Activated CD4-positive, alpha-beta T cell treated with anti-CD3 and anti-CD28 coated beads for 36 hours (primary cell): Measurements from ENCODE around the gene INO80D. TPM values are rescaled to one million over a fixed set of nuclear protein-coding genes. Genes with fewer than 3 reads are reported as not detected.
"Not testable (repeated sequence)": the region's sequence is repeated elsewhere in the genome, so short reads cannot be mapped to it uniquely, and the experiment has no call there.

ENCODE experiments used
- ATAC-seq: fragments of 200-7000 bp; cut with Tn5 transposase; one replicate; pipeline ENCODE4 v1.10.0; 2021; ENCODE audit warnings: mild to moderate bottlenecking, moderate library complexity
- CTCF ChIA-PET: fragments of 350-600 bp; sonication (Branson Sonifier 250); formaldehyde crosslinking; loops from one replicate; lab custom pipeline; 2021; ENCODE audit warnings: antibody characterized with exemption; lab: Charles Lee
- POLR2A ChIA-PET: fragments of 350-600 bp; sonication (Branson Sonifier 250); formaldehyde crosslinking; loops from one replicate; lab custom pipeline; 2021; ENCODE audit warnings: antibody characterized with exemption, inconsistent platforms; lab: Charles Lee
- DNase-seq: peaks from one replicate; pipeline ENCODE4 v3.0.0-alpha.2; 2020
- H3K27ac Mint-ChIP-seq: one replicate; pipeline ENCODE4 v1.8.0; 2021; ENCODE audit warnings: mixed read lengths
- H3K27me3 Mint-ChIP-seq: one replicate; pipeline ENCODE4 v1.8.0; 2021; ENCODE audit warnings: mixed read lengths
- H3K36me3 Mint-ChIP-seq: one replicate; pipeline ENCODE4 v1.8.0; 2021; ENCODE audit warnings: low read depth, mixed read lengths
- H3K4me1 Mint-ChIP-seq: one replicate; pipeline ENCODE4 v1.8.0; 2021; ENCODE audit warnings: mixed read lengths
- H3K4me3 Mint-ChIP-seq: one replicate; pipeline ENCODE4 v1.8.0; 2021; ENCODE audit warnings: mild to moderate bottlenecking, moderate library complexity, mixed read lengths
- H3K9me3 Mint-ChIP-seq: one replicate; pipeline ENCODE4 v1.8.0; 2021; ENCODE audit warnings: low read depth, mixed read lengths
- intact Hi-C, 2 experiments: fragments of 100-400 bp; cut with DNase I in 1 of 2; cut with micrococcal nuclease in 1 of 2; formaldehyde crosslinking; loops; one replicate each; pipeline versions ENCODE4 v1.14.2 to v1.15.1; 2022 to 2024; cut with DNase I, micrococcal nuclease
- total RNA-seq, 2 experiments: library from RNA; stranded (reverse); gene quantifications; one replicate each; pipeline ENCODE4 v1.2.3, GENCODE V29; 2021

The INO80D gene
- 10 to 100 TPM; 17.6 to 18.9 TPM for total RNA-seq

GRCh38 chr2:206085742-206086445, at the start of gene INO80D:
TSS of gene INO80D (minus strand) at chr2:206086174. CDS start at chr2:206063016, 23,158 bp downstream.
- H3K9me3 Mint-ChIP-seq = no peaks in the 10 kb centered on the region
- DNase-seq (peak; percentile 89), ATAC-seq (peak; percentile 96)
- peak within 1 kb of the TSS; percentile 96 for H3K4me3 Mint-ChIP-seq
- H3K27me3 Mint-ChIP-seq = no peaks in the 10 kb centered on the region
- ChIA-PET POLR2A (interaction anchor here (0.5 to 1.3 kb wide), 9 partner anchors 12 to 1419 kb away, joined by 3 to 7 read pairs (median 3); partner anchors contain the start of genes EEF1B2 and NDUFS1), CTCF (interaction anchor here (0.6 to 1.8 kb wide), 4 partner anchors 10 to 68 kb away, joined by 3 to 6 read pairs (median 4); no protein-coding TSS in a partner anchor)
- peaks cover 6% of the 10 kb centered on the region for H3K36me3 Mint-ChIP-seq
- intact Hi-C loops = loop anchor here (1.0 to 10.0 kb wide), 6 partner anchors 54 to 1539 kb away; partner anchors contain the start of genes EEF1B2 (in 2 of the 2), NDUFS1 (in 2 of the 2), METTL21A (in 1 of the 2) and ZDBF2 (in 1 of the 2)
- peaks cover 28% of the 10 kb centered on the region for H3K4me1 Mint-ChIP-seq
- peak within 1 kb of the TSS; percentile 99 for H3K27ac Mint-ChIP-seq

GRCh38 chr2:206127656-206128055, 41.7 kb upstream of the INO80D start:
- Mint-ChIP-seq H3K9me3 (no peaks in the 10 kb centered on the region), H3K27me3 (no peaks in the 10 kb centered on the region), H3K4me3 (no peak overlapping the region), H3K4me1 (no peaks in the 10 kb centered on the region), H3K36me3 (peaks cover 25% of the 10 kb centered on the region), H3K27ac (no peak overlapping the region)
- ATAC-seq = peak; percentile 60
- no peak for DNase-seq
- POLR2A ChIA-PET = no interaction called here
- CTCF ChIA-PET = interaction anchor here (1.1 kb wide), 1 partner anchor 13 kb away, joined by 3 read pairs; no protein-coding TSS in a partner anchor
- intact Hi-C loops = no loop called here

GRCh38 chr2:206125901-206126300, 39.9 kb upstream of the INO80D start:
- Mint-ChIP-seq H3K9me3 (peaks cover 7% of the 10 kb centered on the region), H3K27ac (no peak overlapping the region), H3K4me1 (no peaks in the 10 kb centered on the region), H3K4me3 (no peak overlapping the region), H3K36me3 (peaks cover 40% of the 10 kb centered on the region), H3K27me3 (no peaks in the 10 kb centered on the region)
- ChIA-PET CTCF (interaction anchor here (0.6 kb wide), 1 partner anchor 98 kb away, joined by 3 read pairs; no protein-coding TSS in a partner anchor), POLR2A (no interaction called here)
- intact Hi-C loops = no loop called here
- DNase-seq (no peak), ATAC-seq (no peak)

GRCh38 chr2:206122569-206122968, 36.6 kb upstream of the INO80D start:
- CTCF ChIA-PET, H3K27me3 Mint-ChIP-seq, H3K4me3 Mint-ChIP-seq, H3K27ac Mint-ChIP-seq, intact Hi-C loops, ATAC-seq, H3K4me1 Mint-ChIP-seq, DNase-seq, POLR2A ChIA-PET: not testable (repeated sequence)
- peaks cover 44% of the 10 kb centered on the region for H3K36me3 Mint-ChIP-seq
- peaks cover 12% of the 10 kb centered on the region for H3K9me3 Mint-ChIP-seq

- intact Hi-C loops = no loop called here
- POLR2A ChIA-PET = no interaction called here
- CTCF ChIA-PET = no interaction called here
- H3K36me3 Mint-ChIP-seq = peaks cover 34% of the 10 kb centered on the region
- H3K4me1 Mint-ChIP-seq = no peaks in the 10 kb centered on the region
- no peak overlapping the region for H3K27ac Mint-ChIP-seq
- no peaks in the 10 kb centered on the region for H3K27me3 Mint-ChIP-seq
- no peak overlapping the region for H3K4me3 Mint-ChIP-seq
- no peak for ATAC-seq
- H3K9me3 Mint-ChIP-seq = peaks cover 8% of the 10 kb centered on the region
- DNase-seq = no peak
These were observed 30.3 kb upstream of the INO80D start for GRCh38 chr2:206116278-206116677.

GRCh38 chr2:206115026-206115578, 29.1 kb upstream of the INO80D start:
- H3K4me1 Mint-ChIP-seq = no peaks in the 10 kb centered on the region
- no peaks in the 10 kb centered on the region for H3K27me3 Mint-ChIP-seq
- H3K36me3 Mint-ChIP-seq = peaks cover 23% of the 10 kb centered on the region
- ATAC-seq (no peak), DNase-seq (no peak)
- intact Hi-C loops = no loop called here
- no peak overlapping the region for H3K4me3 Mint-ChIP-seq
- H3K27ac Mint-ChIP-seq = no peak overlapping the region
- ChIA-PET POLR2A (interaction anchor here (0.7 kb wide), 1 partner anchor 321 kb away, joined by 3 read pairs; no protein-coding TSS in a partner anchor), CTCF (interaction anchor here (1.0 kb wide), 1 partner anchor 13 kb away, joined by 3 read pairs; no protein-coding TSS in a partner anchor)
- H3K9me3 Mint-ChIP-seq = peaks cover 2% of the 10 kb centered on the region

- ChIA-PET CTCF (interaction anchor here (1.2 kb wide), 1 partner anchor 32 kb away, joined by 3 read pairs; no protein-coding TSS in a partner anchor), POLR2A (no interaction called here)
- intact Hi-C loops = no loop called here
- Mint-ChIP-seq H3K4me3 (no peak overlapping the region), H3K27me3 (no peaks in the 10 kb centered on the region), H3K4me1 (no peaks in the 10 kb centered on the region), H3K27ac (no peak overlapping the region), H3K9me3 (no peaks in the 10 kb centered on the region), H3K36me3 (peaks cover 16% of the 10 kb centered on the region)
- no peak for ATAC-seq
- no peak for DNase-seq
These were observed 27.0 kb upstream of the INO80D start for GRCh38 chr2:206112846-206113547.

GRCh38 chr2:206112108-206112507, 26.1 kb upstream of the INO80D start:
- POLR2A ChIA-PET = no interaction called here
- Mint-ChIP-seq H3K27me3 (no peaks in the 10 kb centered on the region), H3K27ac (no peak overlapping the region), H3K4me3 (no peak overlapping the region), H3K36me3 (peaks cover 15% of the 10 kb centered on the region), H3K4me1 (no peaks in the 10 kb centered on the region), H3K9me3 (no peaks in the 10 kb centered on the region)
- intact Hi-C loops = no loop called here
- DNase-seq = no peak
- CTCF ChIA-PET = interaction anchor here (1.3 kb wide), 1 partner anchor 11 kb away, joined by 6 read pairs; no protein-coding TSS in a partner anchor
- no peak for ATAC-seq

GRCh38 chr2:206108713-206109112, 22.7 kb upstream of the INO80D start:
- no peaks in the 10 kb centered on the region for H3K9me3 Mint-ChIP-seq
- DNase-seq = no peak
- ChIA-PET POLR2A (interaction anchor here (0.6 kb wide), 1 partner anchor 37 kb away, joined by 3 read pairs; no protein-coding TSS in a partner anchor), CTCF (no interaction called here)
- no peak for ATAC-seq
- no peak overlapping the region for H3K4me3 Mint-ChIP-seq
- intact Hi-C loops = no loop called here
- H3K4me1 Mint-ChIP-seq = no peaks in the 10 kb centered on the region
- H3K27ac Mint-ChIP-seq = no peak overlapping the region
- peaks cover 10% of the 10 kb centered on the region for H3K36me3 Mint-ChIP-seq
- no peaks in the 10 kb centered on the region for H3K27me3 Mint-ChIP-seq

GRCh38 chr2:206105541-206105940, 19.6 kb upstream of the INO80D start:
- Mint-ChIP-seq H3K9me3 (no peaks in the 10 kb centered on the region), H3K4me3 (no peak overlapping the region), H3K36me3 (no peaks in the 10 kb centered on the region), H3K4me1 (no peaks in the 10 kb centered on the region), H3K27me3 (no peaks in the 10 kb centered on the region), H3K27ac (no peak overlapping the region)
- ChIA-PET POLR2A (no interaction called here), CTCF (no interaction called here)
- DNase-seq = no peak
- intact Hi-C loops = no loop called here
- ATAC-seq = no peak

- H3K4me3 Mint-ChIP-seq = no peak overlapping the region
- H3K27me3 Mint-ChIP-seq = no peaks in the 10 kb centered on the region
- no peak overlapping the region for H3K27ac Mint-ChIP-seq
- H3K4me1 Mint-ChIP-seq = no peaks in the 10 kb centered on the region
- peak; percentile 42 for ATAC-seq
- CTCF ChIA-PET = no interaction called here
- POLR2A ChIA-PET = no interaction called here
- no peaks in the 10 kb centered on the region for H3K9me3 Mint-ChIP-seq
- DNase-seq = no peak
- H3K36me3 Mint-ChIP-seq = no peaks in the 10 kb centered on the region
- intact Hi-C loops = no loop called here
These were observed 19.1 kb upstream of the INO80D start for GRCh38 chr2:206105038-206105437.
